NCI-H524 treated with DMSO at 0.1 percent for 48 hours (cell line): ENCODE measurements around the gene YPEL2.

Experiments
- DNase-seq: peaks from one replicate; lab custom pipeline; 2025; lab: John Stamatoyannopoulos, UW

YPEL2 gene

DNA sequence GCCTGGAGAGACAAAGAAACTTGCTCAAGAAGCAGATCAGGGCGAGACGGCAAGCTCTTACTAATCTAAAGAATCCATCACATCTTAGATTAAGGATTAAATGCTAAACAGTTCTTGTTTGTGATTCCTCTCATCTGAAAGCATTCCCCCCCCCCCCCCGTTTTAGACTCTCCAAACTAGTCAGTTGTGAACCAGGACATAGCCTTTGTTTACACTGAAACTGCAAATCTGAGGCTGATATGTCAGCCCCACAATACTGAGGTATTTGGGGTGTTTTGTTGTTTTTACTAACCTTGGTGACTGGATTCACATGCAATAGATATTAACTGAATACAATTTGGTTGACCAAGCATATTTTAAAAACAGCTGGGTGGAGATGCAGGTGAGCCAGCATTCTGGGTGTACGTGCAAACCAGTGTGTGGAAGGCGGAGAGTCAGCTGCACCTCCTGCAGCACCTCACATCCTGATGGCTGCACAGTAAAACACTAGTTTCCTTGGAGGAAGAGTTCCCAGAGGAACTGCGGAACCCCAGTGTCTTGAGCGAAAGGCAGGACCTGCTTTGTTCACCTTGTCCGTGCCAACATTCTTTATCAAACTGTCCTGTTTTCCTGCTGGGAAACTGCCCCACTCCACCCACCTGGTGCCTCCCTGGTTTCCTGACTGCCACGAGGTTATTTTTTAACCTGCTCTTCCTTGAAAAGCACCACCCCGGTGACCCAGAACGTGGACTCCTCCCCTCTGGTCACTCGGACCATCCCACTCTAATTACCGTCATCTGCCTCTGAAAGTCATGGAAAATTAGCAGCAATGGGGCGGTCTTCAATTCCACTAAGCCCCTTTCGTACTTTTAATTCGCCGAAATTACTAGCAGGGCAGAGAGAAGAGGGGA is 1.2 kb upstream of the YPEL2 start:
- DNase-seq = no peak

DNA sequence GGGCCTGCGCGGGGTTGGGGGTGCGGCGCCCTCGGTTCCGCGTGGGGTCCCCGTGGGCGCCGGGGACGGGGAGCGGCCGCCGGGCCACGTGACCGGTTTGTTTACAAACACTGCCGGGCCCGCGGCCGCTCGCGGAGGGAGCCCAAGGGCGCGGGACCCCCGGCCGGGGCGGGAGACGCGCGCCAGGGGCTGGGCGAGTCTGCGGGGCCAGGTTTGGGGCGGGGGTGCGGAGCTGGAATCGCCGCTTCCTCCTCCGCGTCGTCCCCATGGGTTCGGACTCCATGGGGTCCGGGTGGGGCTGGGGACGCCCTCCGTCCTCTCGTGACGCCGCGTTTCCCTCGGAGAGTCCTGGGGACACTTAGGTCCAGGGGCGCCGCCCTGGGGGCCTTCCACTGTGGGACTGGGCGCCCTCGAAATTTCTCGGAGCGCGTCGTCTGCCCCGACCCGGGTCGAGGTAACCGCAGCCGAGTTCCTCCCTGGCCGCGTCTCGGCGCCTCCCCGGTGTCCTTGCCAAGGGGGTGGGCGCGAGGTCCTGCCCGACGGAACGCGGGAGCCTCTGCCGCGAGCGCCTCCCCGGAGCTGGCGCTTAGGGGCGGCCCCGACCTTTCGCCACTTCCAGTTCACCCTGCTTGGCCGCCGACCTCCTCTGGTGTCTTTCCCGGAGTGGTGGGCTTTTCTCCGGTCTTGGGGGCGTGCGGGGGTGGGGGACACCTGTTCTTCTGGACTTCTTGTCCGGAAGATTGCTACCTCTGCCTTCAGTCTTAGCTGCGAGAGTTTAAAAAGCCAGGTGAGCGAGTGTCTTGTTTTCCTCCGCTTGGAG is 684 bp downstream of the YPEL2 start:
- DNase-seq = no peak

DNA sequence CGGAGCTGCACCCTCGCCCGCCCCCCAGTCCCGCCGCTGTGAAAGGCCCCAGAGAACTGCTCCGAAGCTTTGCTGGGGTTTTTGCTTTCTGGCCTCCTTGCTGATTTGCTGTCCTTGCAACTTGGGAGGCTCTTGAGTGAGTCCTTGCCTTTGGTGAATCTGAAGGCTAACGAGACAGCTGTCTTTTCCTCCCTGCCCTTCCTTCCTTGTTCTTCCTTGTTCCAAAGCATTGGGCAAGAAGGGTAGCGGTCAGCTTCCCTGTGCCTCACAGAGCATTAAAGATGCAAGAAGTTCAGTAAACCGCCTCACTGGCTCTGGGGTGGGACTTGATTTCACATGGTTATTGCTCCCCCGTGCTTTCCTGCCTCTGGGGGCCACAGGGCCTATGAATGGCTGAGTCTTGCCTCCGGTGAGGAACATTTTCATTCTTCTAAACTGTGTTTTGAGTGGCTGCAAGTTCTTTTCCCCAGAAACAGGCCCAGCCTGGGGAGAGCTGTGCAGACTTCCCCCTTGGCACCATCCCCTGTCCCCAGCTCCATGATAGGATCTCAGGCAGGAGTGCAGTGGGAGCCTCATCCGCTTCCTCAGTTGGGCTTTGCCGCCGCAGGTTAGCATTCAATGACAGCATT is 1.4 kb downstream of the YPEL2 start:
- DNase-seq = no peak

DNA sequence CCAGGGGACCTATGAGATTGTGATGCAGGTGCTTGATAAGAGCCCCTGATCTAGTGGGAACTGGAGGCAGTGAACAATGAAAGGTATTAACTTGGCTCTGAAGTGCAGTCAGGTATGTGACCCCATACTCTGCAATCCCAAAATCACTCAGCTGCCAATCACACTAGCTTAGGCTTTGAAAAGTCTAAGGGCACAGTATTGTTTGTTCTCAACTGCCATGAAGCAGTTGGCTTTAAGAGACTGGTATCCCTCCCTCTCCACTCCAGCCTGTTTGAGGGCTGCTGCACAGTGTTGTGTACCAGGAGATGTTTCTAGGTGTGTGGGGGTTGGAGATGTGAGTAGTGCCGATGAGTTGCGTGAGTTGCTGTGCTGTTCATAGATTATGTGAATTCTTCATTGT is 2.4 kb downstream of the YPEL2 start:
- DNase-seq = no peak

DNA sequence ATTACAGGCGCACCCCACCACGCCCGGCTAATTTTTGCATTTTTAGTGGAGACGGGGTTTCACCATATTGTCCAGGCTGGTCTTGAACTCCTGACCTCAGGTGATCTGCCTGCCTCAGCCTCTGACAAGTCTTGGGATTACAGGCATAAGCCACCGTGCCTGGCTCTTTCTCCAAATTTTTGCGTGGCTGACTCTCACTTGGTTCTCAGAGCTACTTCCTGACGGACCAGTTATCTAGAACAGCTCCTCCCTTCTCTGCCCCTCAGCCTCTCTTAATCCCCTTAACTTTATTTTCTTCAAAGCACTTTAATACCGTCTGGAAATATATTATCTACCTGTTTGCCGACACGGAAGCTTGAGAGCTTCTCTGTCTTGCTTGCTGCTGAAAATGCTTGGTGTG is 4.2 kb downstream of the YPEL2 start:
- no peak for DNase-seq

DNA sequence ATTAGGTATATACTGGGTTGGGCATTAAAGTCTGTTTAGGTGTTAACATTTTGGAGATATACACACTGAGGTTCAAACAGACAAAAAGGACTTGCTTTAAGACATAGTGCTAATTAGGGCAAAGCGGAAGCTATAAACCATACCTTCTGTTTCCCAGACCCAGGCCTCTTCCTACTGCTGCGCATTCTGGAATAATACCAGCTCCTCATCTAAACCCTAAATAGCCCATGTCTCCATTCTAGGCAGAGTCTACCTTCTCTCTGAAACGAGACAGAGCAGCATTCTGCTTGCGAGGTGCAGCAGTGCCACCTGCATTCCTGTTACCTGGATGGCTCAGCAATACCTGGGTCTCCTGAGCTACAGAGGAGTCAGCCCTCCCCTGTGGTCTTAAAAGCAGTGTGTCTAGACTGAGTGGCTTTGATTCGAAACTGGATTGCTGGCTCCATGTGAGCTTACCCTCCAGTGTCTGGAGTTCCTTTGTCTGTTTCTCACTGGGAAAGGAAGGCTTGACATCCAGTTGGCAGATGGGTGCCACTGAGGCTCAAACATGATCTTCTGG is 6.4 kb downstream of the YPEL2 start:
- DNase-seq = no peak

DNA sequence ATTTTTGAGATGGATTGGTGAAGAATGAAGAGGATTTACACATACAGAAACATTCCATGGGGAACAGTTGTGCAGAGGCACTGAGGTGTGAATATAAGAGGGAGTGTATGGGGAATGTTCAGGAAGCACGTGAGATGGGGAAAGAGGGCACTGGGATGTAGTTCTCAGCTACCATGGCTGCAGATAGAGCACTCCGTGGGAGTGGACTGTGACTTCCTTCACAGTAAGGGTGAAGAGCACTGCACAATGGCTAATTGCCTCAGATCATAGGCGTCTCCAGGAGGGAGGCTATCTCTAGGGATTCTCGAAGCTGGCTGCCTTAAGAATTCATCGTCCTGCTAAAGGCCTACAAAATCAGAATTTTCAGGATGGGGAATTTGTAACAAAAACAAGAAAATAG is 7.0 kb downstream of the YPEL2 start:
- no peak for DNase-seq

DNA sequence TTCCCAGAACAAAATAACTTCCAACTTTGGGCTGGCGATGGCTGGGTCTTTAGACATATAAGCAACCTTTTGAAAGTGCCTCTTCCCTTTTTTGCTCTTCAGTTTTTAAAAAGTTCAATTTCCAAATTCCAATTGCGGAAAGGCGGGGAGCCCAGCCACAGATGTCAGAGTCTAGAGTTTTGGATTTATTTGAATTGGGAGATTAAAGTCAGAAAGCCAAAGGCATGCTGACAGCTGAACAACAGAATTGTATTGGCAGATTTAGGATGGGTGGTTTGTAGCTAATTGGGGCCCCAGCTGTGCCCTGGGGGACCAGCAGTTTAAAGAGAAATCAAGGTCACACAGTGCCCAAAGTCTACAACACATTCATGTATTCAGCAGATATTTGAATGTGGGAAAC is 10.5 kb downstream of the YPEL2 start:
- DNase-seq = no peak

DNA sequence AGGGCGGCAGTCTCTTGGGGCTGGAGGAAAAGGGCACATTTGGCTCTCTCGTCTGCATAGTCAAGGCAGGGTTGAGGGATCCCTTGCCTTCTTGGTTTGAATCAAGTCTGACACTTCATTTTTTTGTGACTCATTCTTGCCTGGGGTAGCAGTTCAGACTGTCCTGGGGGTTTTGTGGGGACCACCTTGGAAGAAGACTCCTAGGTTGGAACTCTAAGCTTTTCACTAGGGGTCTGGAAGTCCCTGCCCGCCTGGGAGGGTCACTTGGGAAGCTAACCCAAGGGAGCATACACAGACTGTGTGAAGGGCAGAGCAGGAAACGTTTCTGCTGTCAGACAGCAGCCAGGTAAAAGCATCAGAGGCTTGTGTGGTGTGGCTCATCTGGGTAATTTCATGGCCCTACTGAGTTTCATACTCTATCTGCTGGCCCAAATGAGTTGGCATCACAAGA is 11.3 kb downstream of the YPEL2 start:
- DNase-seq = no peak

DNA sequence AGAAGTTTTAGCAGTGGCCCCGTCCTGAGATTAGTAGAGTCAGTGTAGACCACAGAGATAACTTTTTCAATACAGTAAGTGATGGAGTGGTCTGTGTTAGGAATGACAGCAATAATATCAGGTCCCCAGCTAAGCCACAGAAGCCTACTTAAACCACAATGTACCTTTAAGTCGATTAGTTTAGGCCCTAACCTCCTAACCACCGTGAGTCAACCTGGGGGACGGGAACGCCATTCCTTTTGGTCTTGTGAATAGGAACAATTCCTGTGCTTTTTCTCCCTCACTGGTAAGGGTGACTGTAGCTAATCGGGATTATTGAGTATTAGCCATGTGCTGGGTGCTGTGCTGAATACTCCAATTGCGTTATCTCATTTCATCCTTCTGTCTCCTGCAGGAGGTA is 14.0 kb downstream of the YPEL2 start:
- no peak for DNase-seq

DNA sequence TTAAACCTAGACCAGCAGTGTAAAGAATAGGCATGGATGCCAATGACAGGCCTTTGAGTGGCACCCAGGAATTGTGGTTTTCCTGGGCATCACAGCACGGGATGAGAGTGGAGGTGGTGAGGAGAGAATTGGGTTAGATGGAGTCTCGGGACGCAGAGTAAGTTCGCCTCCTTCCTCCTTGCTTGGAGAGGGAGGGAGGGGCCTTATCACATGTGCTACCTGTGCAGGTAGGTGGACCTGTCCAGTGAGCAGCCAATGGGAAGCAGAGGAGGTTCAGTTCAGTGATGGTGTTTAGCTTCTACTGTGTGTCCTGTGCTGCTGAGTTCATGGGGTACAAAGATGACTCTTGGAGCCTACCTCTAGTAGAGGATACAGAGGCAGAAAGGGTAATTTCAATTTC is 14.9 kb downstream of the YPEL2 start:
- no peak for DNase-seq

DNA sequence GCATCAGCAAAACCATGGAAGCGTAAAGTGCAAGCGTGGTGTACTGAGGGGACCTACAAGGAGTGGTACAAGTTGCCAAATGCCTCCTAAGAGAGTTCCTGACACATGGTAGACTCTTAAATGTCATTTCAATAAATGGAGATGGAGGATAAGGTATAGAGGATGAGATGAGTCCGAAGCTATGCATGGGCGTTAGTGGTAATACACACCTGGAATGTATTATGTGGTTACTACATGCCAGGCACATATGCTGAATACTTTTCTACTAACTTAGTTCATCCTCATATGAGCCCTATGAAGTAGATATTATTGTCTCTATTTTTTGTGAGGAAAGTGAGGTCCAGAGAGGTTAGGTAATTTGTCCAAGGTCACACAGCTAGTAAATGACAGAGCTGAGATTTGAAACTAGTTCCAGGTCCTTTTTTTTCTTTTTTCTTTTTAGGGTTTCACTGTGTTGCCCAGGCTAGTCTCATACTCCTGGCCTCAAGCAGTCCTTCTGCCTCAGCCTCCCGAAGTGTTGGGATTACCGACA is 15.5 kb downstream of the YPEL2 start:
- no peak for DNase-seq

DNA sequence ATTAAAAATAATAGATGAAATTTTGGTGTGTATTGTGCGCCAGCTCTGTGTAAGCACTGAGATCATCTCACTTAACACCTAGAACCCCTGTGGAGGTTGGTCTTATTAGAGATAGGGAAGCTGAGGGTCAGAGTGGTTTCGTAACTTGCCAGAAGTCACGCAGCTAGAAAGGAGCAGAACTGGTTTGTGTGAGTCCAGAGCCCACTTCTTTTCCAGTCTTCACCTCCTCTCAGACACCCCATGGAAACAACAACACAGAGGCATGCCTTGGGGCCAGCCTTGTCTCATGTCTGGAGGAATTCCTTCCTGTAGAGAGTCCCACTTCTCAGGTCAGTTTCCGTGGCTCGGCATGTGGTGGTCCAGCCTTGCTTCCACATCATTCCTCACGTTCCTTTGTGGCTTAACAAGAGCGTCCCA is 16.5 kb downstream of the YPEL2 start:
- DNase-seq = no peak

DNA sequence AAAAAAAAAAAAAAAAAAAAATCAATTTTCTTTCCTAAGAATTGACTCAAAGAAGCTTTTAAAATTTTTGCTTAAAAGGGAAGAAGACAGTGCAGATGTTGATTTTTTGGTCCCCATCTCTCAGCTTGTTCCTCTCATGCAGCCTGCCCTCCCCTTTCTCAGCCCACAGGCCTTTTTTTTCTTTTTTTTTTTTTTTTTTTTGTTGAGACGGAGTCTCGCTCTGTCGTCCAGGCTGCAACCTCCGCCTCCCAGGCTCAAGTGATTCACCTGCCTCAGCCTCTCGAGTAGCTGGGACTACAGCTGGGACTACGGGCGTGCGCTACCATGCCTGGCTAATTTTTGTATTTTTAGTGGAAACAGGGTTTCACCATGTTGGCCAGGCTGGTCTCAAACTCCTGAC is 17.7 kb downstream of the YPEL2 start:
- DNase-seq = no peak

DNA sequence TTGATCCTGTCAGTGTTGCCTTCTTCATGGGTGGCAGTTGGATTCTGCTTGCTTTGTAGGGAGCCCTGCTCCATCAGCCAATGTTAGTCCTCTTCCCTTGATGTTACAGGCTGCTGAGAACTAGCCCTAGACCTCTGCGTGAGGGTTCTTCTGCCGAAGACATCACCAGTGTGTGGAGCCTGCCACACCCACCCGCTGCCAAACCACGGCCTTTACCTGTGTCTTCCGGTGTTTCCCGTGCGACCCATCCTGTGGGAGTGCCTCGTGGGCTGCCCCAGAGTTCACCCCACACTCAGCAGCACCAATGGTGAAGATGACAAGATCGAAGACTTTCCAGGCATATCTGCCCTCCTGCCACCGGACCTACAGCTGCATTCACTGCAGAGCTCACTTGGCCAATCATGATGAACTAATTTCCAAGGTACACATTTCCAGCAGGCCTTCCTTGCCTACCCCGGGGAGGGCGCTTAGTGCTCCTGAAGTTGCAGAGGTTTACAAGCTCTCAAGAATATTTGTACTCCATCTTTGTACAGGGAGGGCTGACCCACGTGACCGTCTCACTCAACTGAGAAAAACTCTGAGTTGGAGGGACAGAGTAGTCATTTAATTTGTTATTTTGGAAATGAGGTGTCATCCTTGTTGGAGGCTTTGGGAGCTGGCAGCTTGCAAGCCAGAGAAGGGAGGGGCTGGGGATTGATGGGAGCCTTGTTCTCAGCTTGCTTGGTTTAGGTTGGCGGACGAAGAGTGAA is 21.8 kb downstream of the YPEL2 start:
- DNase-seq = no peak

DNA sequence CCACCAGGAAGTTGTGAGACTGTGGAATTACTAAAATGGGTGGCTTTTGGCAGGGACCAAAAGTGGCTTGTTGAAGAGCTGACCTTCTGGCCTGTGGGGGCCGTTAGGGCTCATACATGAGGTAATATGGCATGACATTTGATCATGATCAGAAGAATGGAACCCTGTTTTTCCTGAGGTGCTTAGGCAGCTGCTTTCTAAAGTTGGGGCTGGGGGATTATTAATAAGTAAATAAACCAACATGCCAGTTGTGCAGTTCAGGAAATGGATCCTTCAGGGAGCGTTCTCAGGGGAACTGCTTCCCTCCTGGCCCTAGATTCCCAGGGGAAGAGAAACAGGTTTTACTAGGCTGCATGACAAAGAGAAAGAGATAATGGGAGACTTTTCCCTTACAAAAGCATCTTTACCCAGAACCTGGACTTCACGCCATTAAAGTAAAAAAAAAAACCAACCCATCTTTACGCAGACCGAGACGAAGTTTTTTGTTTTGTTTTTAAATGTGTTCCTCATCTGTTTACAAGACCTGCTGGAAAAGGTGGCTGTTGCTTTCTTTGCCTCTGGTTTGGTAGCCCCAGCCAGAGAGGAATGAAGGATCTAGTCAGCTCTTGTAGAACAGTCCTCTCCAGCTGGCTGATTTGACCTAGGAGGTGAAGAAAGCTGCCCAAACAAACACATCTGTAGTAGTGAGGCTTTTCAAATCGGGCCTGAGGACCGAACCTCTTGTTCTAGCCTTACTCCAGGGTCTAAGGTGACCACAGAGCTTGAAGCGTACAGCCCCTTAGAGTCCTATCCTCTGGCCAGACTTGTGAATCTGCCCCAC is 22.7 kb downstream of the YPEL2 start:
- DNase-seq = no peak

DNA sequence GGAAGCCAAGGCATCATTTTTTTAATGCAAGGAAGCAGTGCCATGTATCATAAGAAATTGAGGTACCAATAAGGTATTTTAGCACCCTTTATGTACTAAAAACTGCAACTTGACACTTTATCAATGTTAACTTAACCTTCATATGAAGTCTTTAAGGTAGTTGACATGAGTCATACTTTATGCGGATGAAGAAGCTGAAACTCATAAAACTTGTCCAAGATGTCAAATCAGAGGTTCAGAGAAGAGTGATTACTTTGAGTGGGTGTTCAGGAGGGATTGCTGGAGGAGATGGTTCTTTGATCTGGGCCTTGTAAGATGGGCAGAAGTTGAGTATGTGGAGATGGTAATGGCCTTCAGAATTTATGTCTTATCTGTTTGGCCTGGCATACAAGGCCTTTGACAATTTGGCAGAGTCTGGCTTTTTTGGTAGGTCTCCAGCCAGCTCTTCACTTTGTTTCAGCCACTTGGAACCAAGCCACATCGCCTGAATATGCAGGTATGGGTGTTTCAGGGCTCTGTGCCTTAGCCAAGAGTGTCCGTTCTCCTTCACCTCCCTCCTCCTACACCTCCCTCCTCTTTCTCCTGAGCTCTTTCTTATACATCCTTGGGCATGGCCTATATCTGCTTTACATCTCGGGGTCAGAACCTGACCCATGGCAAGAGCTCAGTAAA is 23.7 kb downstream of the YPEL2 start:
- DNase-seq = no peak

DNA sequence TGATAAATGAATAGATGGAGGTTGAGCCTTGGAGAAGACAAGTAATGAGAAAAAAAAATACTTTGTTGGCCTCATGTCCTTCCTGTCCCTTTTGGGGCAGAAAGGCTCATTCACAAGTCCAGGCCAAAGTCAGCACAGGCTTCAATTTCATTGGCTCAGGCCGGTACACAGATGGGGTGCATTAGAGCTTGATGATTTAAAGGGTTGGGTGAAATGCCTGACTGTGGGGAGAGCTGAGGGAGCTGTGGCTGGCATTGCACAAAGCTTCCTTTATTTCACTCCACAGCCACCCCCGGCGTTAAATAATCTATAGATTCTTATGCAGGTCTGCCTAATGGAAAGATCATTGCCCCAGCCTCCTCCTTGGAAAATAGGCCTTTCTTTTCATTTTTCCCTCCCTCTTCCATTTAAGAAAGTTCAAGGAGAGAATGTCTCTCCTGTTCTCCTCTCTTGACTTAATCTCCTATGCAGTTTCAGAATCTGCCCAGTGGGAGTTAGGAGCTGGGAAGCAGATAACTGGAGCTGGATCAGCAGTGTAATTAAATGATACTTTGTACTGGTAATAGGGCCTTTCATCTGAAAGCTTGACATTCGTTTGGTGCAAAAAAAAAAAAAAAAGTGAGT is 24.4 kb downstream of the YPEL2 start:
- no peak for DNase-seq

DNA sequence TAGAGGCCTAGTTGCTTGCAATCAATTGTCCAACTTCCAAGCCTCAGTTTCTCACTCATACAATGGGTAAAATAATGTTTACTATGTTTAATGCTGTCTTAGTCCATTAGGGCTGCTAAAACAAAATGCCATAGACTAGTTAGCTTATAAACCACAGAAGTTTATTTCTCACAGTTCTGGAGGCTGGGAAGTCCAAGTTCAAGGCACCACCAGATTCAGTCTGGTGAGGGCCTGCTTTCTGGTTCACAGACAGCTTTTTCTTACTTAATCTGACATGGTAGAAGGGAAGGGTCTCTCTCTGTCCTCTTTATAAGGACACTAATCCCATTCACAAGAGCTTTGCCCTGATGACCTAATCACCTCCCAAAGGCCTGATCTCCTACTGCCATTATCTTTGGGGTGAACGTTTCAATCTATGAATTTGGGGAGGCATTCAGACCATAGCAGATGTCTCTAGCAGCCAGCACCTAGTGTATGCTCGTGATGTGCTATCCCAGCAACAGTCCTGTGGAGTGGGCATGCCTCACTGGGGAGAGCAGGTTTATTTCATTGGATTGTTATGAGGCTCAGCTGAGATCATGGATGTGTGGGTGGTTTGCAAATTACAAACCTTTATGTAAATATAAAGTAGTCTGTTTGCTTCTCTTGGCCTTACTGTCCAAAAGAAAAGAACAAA is 25.2 kb downstream of the YPEL2 start:
- no peak for DNase-seq
